CD4-positive, alpha-beta T cell treated with Interleukin-6 at 100 ng/mL for 8 hours (primary cell): ENCODE measurements around the gene HBE1.
"Not testable (repeated sequence)": the region's sequence is repeated elsewhere in the genome, so short reads cannot be mapped to it uniquely, and the experiment has no call there.

ENCODE experiments used
- DNase-seq: peaks from one replicate; pipeline ENCODE4 v3.0.0-alpha.2; 2020; ENCODE audit warnings: mixed read lengths, low spot score

HBE1 gene

DNA sequence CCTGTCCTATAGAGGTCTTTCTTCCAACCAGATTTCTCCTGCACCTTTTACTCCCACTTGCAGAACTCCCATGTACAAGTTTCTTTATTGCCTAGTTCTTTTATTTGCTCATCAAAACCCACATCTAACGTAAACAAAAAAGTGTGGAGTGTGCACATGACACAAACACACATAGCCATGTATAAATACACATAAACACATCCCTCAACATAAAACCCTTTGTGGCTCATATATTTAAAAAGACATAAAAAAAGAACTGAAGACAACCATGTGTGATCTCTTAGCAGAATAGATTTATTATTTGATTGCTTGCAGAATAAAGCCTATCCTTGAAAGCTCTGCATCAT lies 16.9 kb downstream of the HBE1 start:
- no peak for DNase-seq

DNA sequence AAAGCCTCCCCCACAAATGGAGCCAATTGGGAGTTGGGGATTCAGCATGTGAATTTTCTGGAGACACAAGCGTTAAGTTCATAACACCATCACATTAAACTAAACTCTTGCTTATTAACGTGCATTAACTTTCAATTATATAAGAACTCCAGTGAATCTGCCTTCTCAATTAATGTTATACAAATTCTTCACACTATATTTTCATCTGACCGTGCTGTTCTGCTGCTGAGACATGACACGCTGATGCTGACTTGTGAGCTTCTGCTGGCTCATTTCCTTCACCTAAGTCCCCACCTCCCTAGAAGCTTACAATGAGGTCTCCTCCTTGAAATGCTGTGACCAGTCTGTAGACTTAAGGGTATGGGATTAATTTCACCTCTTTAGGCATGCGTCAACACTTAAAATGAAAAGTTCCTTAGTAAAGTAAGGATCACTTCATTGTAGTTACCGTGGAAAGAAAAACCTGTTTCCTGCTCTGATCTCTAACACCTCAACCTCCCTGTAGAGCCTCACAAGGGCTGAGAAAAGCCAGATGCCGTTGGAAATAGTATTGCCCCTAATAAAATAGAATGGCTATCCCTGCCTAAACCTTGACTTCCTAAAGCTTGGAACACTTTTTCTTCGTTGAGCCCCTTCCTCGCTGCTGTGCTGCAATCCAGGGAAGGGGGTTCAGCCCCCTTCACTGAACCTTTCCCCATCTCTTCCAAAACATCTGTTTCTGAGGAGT lies 17.4 kb downstream of the HBE1 start:
- no peak for DNase-seq

DNA sequence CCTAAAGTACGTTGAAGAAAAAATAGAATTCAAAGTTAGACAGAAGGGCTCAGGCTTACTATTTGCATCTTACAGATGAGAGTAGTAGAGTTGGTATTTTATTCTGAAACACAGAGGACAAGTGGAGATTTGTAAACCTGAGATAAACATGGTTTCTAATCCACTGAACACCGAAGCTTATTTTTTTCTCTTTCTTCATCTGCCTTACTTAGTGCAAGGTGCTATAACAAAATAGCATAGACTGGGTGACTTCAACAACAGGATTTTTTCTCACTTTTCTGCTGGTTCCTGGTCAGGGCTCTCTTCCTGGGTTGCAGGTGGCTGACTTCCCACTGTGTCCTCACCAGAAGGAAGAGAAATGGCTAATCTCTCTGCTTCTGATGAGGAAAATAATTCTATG lies 18.0 kb downstream of the HBE1 start:
- no peak for DNase-seq

DNA sequence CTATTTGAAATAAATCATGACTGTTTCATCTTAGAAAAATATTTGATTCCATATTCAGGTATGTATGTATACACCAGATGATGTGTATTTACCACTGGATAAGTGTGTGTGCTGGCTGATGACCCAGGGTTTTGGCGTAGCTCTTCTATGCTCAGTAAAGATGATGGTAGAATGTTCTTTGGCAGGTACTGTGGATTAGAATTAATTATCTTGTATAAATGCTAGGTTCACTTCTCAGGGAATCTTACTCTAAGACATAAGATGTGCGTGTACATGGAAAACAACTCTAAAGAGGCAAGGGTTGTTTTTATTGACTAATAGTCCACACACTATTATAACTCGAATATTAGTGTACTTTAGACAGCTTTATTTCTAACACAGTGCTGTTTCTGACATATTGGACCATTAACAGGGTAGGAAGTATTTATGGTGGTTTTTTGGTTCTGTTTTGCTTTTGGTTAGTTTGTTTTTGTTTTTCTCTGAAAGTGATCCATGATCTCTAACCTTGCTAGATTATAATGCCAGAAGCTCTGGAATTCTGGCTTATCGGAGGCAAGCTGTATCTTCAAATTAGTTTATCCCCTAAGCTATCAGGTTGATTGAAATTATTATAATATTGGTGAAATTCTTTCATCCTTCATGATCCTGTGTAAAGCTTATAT lies 19.1 kb downstream of the HBE1 start:
- DNase-seq: no peak

DNA sequence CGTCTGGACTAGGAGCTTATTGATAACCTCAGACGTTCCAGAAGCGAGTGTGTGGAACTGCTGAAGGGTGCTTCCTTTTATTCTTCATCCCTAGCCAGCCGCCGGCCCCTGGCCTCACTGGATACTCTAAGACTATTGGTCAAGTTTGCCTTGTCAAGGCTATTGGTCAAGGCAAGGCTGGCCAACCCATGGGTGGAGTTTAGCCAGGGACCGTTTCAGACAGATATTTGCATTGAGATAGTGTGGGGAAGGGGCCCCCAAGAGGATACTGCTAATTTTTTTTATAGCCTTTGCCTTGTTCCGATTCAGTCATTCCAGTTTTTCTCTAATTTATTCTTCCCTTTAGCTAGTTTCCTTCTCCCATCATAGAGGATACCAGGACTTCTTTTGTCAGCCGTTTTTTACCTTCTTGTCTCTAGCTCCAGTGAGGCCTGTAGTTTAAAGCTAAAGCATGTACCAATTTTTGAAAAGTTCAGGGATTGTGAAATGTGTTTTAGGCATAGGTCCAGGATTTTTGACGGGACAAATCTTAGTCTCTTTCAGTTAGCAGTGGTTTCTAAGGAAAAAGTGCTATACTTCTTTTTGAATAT lies 19.8 kb downstream of the HBE1 start, which contains the start of gene HBG1:
TSS of gene HBG1 (minus strand) at position 51 of the 590 bp plus-strand sequence. CDS start 53 bp downstream, outside the sequence.
- DNase-seq: not testable (repeated sequence)

DNA sequence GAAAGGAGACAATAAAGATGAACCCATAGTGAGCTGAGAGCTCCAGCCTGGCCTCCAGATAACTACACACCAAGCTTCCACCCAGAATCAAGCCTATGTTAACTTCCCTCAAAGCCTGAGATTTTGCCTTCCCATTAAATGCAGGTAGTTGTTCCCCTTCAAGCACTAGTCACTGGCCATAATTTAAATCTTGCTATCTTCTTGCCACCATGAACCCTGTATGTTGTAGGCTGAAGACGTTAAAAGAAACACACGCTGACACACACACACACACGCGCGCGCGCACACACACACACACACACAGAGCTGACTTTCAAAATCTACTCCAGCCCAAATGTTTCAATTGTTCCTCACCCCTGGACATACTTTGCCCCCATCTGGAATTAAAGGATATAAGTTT lies 21.2 kb downstream of the HBE1 start:
- not testable (repeated sequence) for DNase-seq

DNA sequence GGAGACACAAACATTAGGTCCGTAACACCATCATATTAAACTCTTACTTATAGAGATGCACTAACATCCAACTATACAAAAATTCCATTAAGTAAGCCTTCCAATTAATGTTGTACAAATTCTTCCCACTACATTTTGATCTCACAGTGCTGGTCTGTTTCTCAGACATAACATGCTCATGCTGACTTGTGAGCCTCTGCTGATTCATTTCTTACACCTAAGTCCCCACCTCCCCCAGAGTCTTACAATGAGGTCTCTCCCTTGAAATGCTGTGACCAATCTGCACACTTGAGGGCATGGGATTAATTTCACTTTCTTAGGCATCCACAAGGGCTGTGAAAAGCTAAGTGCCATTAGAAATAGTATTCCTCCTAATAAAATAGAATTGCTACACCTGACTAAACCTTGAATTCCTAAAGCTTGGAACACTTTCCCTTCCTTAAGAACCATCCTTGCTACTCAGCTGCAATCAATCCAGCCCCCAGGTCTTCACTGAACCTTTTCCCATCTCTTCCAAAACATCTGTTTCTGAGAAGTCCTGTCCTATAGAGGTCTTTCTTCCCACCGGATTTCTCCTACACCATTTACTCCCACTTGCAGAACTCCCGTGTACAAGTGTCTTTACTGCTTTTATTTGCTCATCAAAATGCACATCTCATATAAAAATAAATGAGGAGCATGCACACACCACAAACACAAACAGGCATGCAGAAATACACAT lies 22.1 kb downstream of the HBE1 start:
- DNase-seq: no peak

DNA sequence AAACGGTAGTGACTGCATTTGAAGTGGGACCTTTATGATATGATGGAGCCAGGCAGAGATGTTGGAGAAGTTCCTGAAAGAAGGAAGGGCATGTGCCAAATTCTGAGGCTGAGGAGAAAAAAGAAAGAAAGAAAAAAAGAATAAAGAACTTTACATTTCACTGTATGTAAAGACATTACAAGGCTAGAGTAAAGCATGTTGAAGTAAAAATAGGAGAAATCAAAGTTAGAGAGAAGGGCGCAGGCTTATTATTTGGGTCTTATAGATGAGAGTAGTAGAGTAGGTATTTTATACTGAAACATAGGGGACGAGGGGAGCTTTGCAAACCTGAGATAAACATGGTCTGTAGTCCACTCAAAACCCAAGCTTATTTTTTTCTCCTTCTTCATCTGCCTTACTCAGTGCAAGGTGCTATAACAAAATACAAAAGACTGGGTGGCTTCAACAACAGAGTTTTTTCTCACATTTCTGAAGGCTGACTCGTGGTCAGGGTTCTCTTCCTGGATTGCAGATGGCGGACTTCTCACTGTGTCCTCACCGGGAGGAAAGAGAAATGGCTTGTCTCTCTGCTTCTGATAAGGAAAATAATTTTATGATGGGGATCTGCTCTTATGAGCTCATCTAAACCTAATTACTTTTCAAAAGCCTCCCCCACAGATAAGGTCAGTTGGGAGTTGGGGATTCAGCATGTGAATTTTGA lies 22.8 kb downstream of the HBE1 start:
- DNase-seq: no peak

DNA sequence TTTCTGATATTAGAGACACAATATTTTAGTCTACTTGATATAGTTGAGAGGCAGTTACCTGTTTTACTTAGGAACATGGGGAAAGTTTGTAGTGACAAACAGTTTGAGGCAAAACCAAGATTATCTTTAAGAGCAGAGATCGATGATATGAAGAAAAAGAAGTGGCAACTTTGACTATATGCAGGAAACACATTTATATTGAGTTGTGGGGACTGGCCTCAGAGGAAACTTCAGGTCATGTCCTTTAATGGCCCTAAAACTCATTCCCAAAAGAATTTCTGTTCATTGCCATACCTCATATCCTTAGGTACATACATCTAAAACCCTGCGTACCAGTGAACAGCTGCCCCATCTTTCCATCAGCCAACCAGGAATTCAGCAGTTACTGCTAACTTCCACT lies 24.6 kb downstream of the HBE1 start:
- DNase-seq: no peak

DNA sequence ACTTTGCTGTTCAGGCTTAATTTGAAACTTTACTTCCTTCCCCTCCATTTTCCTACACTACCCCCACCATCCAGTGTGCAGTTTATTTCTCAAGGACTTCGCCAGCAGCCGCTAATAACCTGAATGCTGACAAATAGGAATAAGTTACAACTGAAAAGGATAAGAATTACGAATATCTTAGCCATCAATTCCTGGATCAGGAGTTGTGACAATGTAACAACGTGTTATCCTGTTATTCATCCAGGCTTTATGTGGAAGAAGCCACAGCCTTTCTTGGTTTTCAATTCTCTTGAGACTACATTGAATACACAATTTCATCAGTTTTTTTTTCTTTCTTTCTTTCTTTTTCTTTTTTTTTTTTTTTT lies 25.9 kb downstream of the HBE1 start:
- no peak for DNase-seq

DNA sequence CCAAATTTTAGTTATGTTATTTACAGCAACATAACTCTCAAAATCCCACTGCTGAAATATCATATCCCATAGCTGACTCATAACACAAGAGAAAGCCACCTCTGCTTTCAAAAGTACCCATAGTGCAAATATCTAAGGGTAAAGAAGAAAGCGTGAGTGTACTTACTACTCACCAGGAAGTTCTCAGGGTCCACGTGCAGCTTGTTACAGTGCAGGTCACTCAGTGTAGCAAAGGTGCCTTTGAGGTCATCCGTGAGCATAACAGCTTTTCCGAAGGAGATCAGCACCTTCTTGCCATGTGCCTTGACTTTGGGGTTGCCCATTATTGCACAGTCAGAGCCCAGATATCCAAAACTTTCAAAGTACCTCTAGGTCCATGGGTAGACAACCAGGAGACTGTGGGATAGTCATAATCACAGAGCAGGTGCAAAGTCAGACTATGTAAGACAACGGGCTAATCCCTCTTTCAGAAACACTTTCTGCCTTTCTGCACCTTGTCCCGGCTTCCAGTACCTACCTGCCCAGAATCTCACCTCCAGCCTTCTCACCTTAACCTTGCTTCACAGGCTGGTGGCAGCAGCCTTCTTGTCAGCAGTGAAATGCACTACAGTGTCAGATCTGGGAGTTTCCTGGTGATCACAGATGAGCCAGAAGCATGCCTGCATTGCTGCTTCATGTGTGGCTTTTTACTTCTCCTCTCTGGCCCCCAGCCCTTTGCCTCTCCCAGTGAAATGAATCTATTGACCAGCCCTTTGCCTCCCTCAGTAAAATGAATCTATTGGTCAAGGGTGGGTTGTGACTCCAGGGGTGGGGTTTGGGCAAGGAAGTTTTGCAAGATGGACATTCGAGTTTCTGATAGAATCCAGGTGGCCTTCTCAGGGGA lies 26.6 kb downstream of the HBE1 start:
- no peak for DNase-seq

DNA sequence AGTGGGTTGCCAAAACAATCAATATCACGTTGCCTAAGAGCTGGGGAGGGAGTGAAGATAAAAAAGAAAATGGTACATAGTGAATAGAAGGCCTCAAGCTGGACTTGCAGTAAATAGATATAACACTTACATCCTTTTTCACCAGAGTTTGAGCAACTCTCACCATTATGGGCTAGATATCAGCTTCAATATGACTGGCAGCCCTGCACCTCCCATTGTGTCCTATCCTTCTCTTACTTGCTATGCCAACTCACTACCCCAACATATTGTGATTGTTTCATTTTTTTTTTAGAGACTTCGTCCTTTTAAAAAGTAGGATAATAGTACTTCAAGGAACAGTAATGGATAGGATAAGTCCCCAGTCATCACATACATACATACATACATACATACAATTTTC lies 27.5 kb downstream of the HBE1 start:
- DNase-seq: no peak

DNA sequence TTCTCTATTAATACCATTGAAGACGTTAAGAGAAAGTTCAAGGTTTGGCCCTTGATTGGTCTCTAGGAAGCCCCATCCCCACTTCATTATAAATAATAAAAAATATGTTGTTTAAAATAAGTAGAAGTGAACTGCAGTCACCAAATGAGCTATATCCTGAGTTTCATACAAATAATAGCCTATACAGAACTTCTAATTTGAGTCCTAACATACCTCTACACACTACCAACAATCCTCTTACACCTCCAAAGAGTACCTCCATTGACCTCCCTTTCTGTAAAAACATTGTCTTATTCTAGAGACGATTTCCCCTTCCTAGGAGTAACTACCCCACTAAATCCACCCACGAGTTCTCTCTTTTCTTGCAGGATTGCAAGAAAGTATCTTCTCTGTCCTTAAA lies 28.3 kb downstream of the HBE1 start:
- no peak for DNase-seq

DNA sequence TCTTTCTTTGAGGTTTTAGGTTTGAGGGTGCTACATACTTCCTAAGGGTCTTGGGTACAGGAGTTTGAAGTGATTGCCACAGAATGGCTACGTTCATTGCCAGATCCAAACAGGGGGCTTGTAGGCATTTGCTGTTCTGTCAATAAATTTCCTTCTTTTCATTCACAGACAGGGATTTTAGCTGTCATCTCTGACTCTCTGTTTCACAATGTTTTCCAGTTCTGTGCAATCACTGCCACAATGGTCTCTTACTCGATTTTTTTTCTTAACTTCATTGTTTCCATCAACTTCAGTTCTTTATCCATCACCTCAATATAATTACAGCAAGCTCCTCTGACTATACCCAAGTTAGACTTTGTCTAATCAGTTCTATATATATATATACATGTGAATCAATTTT lies 29.3 kb downstream of the HBE1 start:
- no peak for DNase-seq

DNA sequence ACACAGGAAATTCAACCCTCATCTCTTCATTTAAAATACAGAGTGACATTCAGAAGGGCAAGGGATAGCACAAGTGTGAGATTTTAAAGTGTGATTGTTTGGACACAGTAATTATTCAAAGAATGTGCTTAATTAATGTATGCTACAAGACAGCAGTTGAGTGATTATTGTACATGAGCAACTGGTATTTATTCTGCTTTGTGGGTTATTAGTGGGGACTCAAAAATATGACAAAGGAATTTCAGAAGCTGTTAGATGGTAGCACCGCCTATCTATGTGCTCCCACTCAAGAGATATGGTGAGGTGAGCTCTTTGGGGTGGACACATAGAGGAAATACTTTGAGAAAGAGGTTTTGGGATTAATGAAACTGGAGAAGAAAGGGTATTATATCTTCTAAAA lies 29.7 kb downstream of the HBE1 start:
- no peak for DNase-seq

DNA sequence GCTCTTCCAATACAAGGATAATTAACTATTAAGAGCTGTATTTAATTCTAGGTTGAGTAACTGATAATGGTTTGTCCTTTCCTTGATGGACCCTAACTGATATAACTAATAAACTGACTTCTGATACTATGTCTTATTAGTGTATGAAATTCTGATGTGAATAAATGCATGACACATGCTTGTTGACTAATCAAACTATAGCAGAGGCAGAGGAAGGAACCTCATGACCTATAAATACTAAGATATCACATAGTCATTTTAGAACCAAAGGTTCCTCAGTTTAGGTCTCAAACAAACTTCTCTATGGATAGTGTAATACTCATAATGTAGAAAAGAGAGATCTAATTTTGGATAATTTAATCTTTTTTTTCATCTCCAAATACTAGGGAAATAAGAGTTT lies 30.7 kb downstream of the HBE1 start:
- DNase-seq: no peak

DNA sequence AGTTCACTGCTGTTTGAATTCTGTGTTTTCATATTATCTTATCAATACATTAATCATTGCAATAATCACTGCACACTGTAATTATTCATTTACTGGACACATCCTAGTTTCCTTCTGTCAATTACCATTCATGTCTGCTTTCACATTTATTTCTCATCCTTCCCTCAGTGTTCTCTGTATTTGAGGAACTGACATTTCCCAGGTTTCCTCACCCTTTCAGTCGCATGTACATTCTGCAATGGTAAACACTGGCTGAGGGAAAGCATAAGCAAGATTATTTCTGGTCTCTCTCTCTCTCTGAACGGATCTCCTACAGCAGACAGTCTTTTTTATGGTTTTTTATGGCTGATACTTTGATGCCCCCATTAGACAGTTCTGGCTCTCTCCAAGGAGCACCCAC lies 31.3 kb downstream of the HBE1 start:
- DNase-seq: no peak

DNA sequence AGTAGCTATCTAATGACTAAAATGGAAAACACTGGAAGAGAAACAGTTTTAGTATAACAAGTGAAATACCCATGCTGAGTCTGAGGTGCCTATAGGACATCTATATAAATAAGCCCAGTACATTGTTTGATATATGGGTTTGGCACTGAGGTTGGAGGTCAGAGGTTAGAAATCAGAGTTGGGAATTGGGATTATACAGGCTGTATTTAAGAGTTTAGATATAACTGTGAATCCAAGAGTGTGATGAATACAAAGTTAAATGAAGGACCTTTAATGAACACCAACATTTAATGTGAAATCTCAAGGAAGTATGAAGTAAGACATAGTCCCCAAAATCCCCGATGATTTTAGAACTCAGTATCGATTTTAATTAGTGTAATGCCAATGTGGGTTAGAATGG lies 32.3 kb downstream of the HBE1 start:
- no peak for DNase-seq

DNA sequence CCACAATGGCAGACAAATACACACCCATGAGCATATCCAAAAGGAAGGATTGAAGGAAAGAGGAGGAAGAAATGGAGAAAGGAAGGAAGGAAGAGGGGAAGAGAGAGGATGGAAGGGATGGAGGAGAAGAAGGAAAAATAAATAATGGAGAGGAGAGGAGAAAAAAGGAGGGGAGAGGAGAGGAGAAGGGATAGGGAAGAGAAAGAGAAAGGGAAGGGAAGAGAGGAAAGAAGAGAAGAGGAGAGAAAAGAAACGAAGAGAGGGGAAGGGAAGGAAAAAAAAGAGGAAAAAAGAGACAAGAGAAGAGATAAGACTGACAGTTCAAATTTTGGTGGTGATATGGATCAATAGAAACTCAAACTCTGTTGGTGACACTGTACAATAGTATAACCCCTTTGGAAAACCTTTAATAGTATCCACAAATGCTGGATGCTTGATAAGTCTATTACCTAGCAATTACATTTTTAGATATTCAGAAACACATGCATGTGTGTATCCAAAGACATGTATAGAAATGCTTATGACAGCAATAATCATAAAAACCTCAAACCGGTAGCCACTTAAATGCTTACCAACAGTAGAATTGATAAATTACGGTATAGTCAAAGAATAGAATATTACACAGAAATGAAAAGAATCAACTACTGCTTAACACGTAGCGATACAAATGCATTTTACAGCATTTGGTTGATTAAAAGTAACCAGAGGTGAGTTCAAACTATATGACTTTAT lies 34.2 kb downstream of the HBE1 start:
- DNase-seq: no peak

DNA sequence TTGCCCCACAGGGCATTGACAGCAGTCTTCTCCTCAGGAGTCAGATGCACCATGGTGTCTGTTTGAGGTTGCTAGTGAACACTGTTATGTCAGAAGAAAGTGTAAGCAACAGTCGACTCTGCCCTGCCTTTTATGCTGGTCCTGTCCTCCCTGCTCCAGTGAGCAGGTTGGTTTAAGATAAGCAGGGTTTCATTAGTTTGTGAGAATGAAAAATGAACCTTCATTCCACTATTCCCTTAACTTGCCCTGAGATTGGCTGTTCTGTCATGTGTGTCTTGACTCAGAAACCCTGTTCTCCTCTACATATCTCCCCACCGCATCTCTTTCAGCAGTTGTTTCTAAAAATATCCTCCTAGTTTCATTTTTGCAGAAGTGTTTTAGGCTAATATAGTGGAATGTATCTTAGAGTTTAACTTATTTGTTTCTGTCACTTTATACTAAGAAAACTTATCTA lies 35.3 kb downstream of the HBE1 start, which contains the start of gene HBD:
TSS of gene HBD (minus strand) at position 103 of the 454 bp plus-strand sequence. CDS start at position 53, 50 bp downstream.
- DNase-seq: no peak
